ENCODE measurements around the gene TNNC1.

Gene TNNC1

GRCh38 chr3:52453496-52454249 is at the start of gene TNNC1:
TSS of gene TNNC1 (minus strand) at chr3:52454041. CDS start at chr3:52454015, 26 bp downstream.
- no peak for DNase-seq
- intact Hi-C loops (cut with DNase I): no loop called here

- no peak for DNase-seq
- intact Hi-C loops (cut with DNase I): no loop called here
Observed at GRCh38 chr3:52502808-52503350, 49.0 kb upstream of the TNNC1 start.

GRCh38 chr3:52502001-52502400 is 48.2 kb upstream of the TNNC1 start:
- DNase-seq: no peak
- intact Hi-C loops (cut with DNase I): no loop called here

GRCh38 chr3:52501046-52501445 is 47.2 kb upstream of the TNNC1 start:
- intact Hi-C loops (cut with DNase I): no loop called here
- DNase-seq: no peak

- intact Hi-C loops (cut with DNase I): no loop called here
- peak in 40 of 42 donors; percentile 16 to 80 (median 50) for DNase-seq
Observed at GRCh38 chr3:52498137-52499054, 44.6 kb upstream of the TNNC1 start.

GRCh38 chr3:52495777-52496602 is 42.1 kb upstream of the TNNC1 start:
- intact Hi-C loops (cut with DNase I): no loop called here

GRCh38 chr3:52494886-52495495 is 41.1 kb upstream of the TNNC1 start, which contains the start of gene STAB1:
TSS of gene STAB1 (plus strand) at chr3:52495338. CDS start at chr3:52495414, 76 bp downstream.
- DNase-seq: peak in 6 of 42 donors; percentile 25 to 59 (median 36)
- intact Hi-C loops (cut with DNase I): no loop called here

More at GRCh38 chr3:52495777-52496602, 42.1 kb upstream of the TNNC1 start:
- no peak for DNase-seq

GRCh38 chr3:52494445-52494844 is 40.6 kb upstream of the TNNC1 start:
- intact Hi-C loops (cut with DNase I): no loop called here
- no peak for DNase-seq

GRCh38 chr3:52493232-52494017 is 39.6 kb upstream of the TNNC1 start:
- intact Hi-C loops (cut with DNase I): no loop called here
- no peak for DNase-seq

- DNase-seq: no peak
- intact Hi-C loops (cut with DNase I): no loop called here
Observed at GRCh38 chr3:52492059-52492458, 38.2 kb upstream of the TNNC1 start.

GRCh38 chr3:52490939-52491526 is 37.2 kb upstream of the TNNC1 start:
- DNase-seq: peak in 20 of 42 donors; percentile 23 to 69 (median 44)

GRCh38 chr3:52490035-52490938 is 36.4 kb upstream of the TNNC1 start:
- no peak for DNase-seq
- intact Hi-C loops (cut with DNase I): no loop called here

More at GRCh38 chr3:52490939-52491526, 37.2 kb upstream of the TNNC1 start:
- intact Hi-C loops (cut with DNase I): no loop called here

- no peak for DNase-seq
- intact Hi-C loops (cut with DNase I): no loop called here
Observed at GRCh38 chr3:52489453-52489852, 35.6 kb upstream of the TNNC1 start.

GRCh38 chr3:52488746-52489145 is 34.9 kb upstream of the TNNC1 start:
- no peak for DNase-seq
- intact Hi-C loops (cut with DNase I): no loop called here

GRCh38 chr3:52487788-52488691 is 34.2 kb upstream of the TNNC1 start:
- intact Hi-C loops (cut with DNase I): no loop called here
- no peak for DNase-seq
